HepG2 (cell line): ENCODE data around the gene CALML6. TPM values are rescaled to one million over a fixed set of nuclear protein-coding genes. Genes with fewer than 3 reads are reported as not detected.

Experiments
- ASH2L ChIP-seq: fragments of 300-600, 200-600 bp; sonication (generic); IDR thresholded peaks from 2 replicates; pipeline ENCODE4 v1.7.0; 2017; ENCODE audit warnings: low read depth, mild to moderate bottlenecking, moderate library complexity, mixed read lengths, low read length; ENCODE audit not compliant: insufficient read length
- BRD4 ChIP-seq: sonication (generic); formaldehyde crosslinking; IDR thresholded peaks from 2 replicates; pipeline ENCODE4 v1.4.0; 2020; ENCODE audit warnings: missing genetic modification reagents
- ELF1 ChIP-seq: sonication (generic); formaldehyde crosslinking; IDR thresholded peaks from 2 replicates; pipeline ENCODE4 v1.4.0; 2020; ENCODE audit warnings: missing genetic modification reagents
- FOSL2 ChIP-seq: sonication (generic); formaldehyde crosslinking; IDR thresholded peaks from 2 replicates; pipeline ENCODE4 v1.4.0; 2020; ENCODE audit warnings: missing genetic modification reagents
- GATAD1 ChIP-seq: IDR thresholded peaks from 2 replicates; pipeline ENCODE4 v1.6.1; 2016; ENCODE audit warnings: missing genetic modification reagents, missing compliant biosample characterization
- GZF1 ChIP-seq: sonication (generic); formaldehyde crosslinking; IDR thresholded peaks from 2 replicates; pipeline ENCODE4 v1.5.1; 2020; ENCODE audit warnings: mild to moderate bottlenecking, missing genetic modification reagents
- HDAC6 ChIP-seq: fragments of 200-600 bp; sonication (generic); IDR thresholded peaks from 2 replicates; pipeline ENCODE4 v1.7.0; 2017; ENCODE audit warnings: mild to moderate bottlenecking, antibody characterized with exemption, low read length, low read depth
- HOXA5 ChIP-seq: sonication (generic); formaldehyde crosslinking; IDR thresholded peaks from 2 replicates; pipeline ENCODE4 v1.4.0; 2020; ENCODE audit warnings: missing genetic modification reagents
- KIAA2018 ChIP-seq: sonication (generic); formaldehyde crosslinking; IDR thresholded peaks from 2 replicates; pipeline ENCODE4 v1.5.0; 2020; ENCODE audit warnings: mild to moderate bottlenecking, missing genetic modification reagents, borderline replicate concordance
- KMT2B ChIP-seq: IDR thresholded peaks from 2 replicates; pipeline ENCODE4 v1.6.1; 2016; ENCODE audit warnings: missing genetic modification reagents, missing compliant biosample characterization
- POGZ ChIP-seq: sonication (generic); formaldehyde crosslinking; IDR thresholded peaks from 2 replicates; pipeline ENCODE4 v1.4.0; 2020; ENCODE audit warnings: mild to moderate bottlenecking, missing genetic modification reagents
- POLR2AphosphoS2 ChIP-seq: IDR thresholded peaks from 2 replicates; pipeline ENCODE4 v1.6.1; 2011; ENCODE audit warnings: low read depth, low read length, improper control_type of control experiment
- RBAK ChIP-seq: sonication (generic); formaldehyde crosslinking; IDR thresholded peaks from 2 replicates; pipeline ENCODE4 v1.5.1; 2020; ENCODE audit warnings: mild to moderate bottlenecking, missing genetic modification reagents
- SIN3A ChIP-seq: IDR thresholded peaks from 2 replicates; pipeline ENCODE4 v1.6.1; 2011; ENCODE audit warnings: low read depth, mild to moderate bottlenecking, control low read depth, low read length, borderline replicate concordance
- ZFP91 ChIP-seq: sonication (generic); formaldehyde crosslinking; IDR thresholded peaks from 2 replicates; pipeline ENCODE4 v1.9.0; 2022; ENCODE audit warnings: missing genetic modification reagents, mild to moderate bottlenecking, borderline replicate concordance
- ZNF580 ChIP-seq: IDR thresholded peaks from 2 replicates; pipeline ENCODE4 v1.6.1; 2016; ENCODE audit warnings: low read depth, borderline replicate concordance
- ZNF768 ChIP-seq: sonication (generic); formaldehyde crosslinking; IDR thresholded peaks from 2 replicates; pipeline ENCODE4 v1.4.0; 2020; ENCODE audit warnings: missing genetic modification reagents
- ZSCAN20 ChIP-seq: sonication (generic); formaldehyde crosslinking; IDR thresholded peaks from 2 replicates; pipeline ENCODE4 v1.4.0; 2020; ENCODE audit warnings: missing genetic modification reagents, mild to moderate bottlenecking, borderline replicate concordance
- ZSCAN21 ChIP-seq: sonication (generic); formaldehyde crosslinking; IDR thresholded peaks from 2 replicates; pipeline ENCODE4 v1.8.0; 2022; ENCODE audit warnings: mild to moderate bottlenecking, missing genetic modification reagents, moderate library complexity, borderline replicate concordance
- ZSCAN9 ChIP-seq: IDR thresholded peaks from 2 replicates; pipeline ENCODE4 v1.6.1; 2016; ENCODE audit warnings: borderline replicate concordance
- polyA plus RNA-seq, 8 experiments: library from polyadenylated mRNA; depleted of rRNA in 3 of 8; stranded (reverse) in 7 of 8; unstranded in 1 of 8; fragments of >200 nt; fragmentation: Illumina TruSeq in 4 of 8; extraction: Trizol in 4 of 8; gene quantifications; 2 replicates each; pipeline versions ENCODE4 v1.2.1 to v1.2.3, GENCODE V29; 2011 to 2016; ENCODE audit warnings: low read depth in 4 of 8, missing spikeins in 1 of 8, mixed read lengths in 1 of 8; ENCODE audit not compliant: insufficient read depth in 1 of 8
- total RNA-seq, 5 experiments: library from RNA; depleted of rRNA; stranded (reverse); fragments of >200 nt; fragmentation: Illumina TruSeq; extraction: Trizol; gene quantifications; 2 replicates each; pipeline ENCODE4 v1.2.3, GENCODE V29; 2016; ENCODE audit warnings: low read depth in 1 of 5

CALML6 gene
- total and polyA plus RNA-seq, 2 of the 13 experiments (the other 11 are each of a cell fraction or from before 2014, with no cell fraction given), result 0.11 to 0.12 TPM

GRCh38 chr1:1943834-1944570, 28.9 kb downstream of the CALML6 start (continued):
- TF ChIP-seq KIAA2018 (CRISPR knock-in tag) (no peak), SIN3A (peak; percentile 40; the same call in 1 of the 2 replicates), KMT2B (CRISPR knock-in tag) (peak; percentile 61), ZNF768 (peak; percentile 83), ZNF580 (peak; percentile 51; the same call in 1 of the 2 replicates), ZSCAN20 (CRISPR knock-in tag) (no peak), GATAD1 (CRISPR knock-in tag) (peak; percentile 64), POLR2AphosphoS2 (no peak), ZSCAN21 (CRISPR knock-in tag) (peak; percentile 75; the same call in 1 of the 2 replicates), FOSL2 (CRISPR knock-in tag) (peak; percentile 42), GZF1 (peak; percentile 82; the same call in 1 of the 2 replicates), ZFP91 (CRISPR knock-in tag) (peak; percentile 83), HDAC6 (no peak), HOXA5 (no peak), ZSCAN9 (CRISPR knock-in tag) (no peak), POGZ (CRISPR knock-in tag) (peak; percentile 71), ASH2L (no peak), RBAK (no peak), ELF1 (0 out of 2 replicates have a peak, but pooled peaks have one; percentile 17), BRD4 (CRISPR knock-in tag) (no peak; the same call in none of the 2 replicates)
